Measurements from ENCODE around the gene SPAG7.

SPAG7 gene

DNA sequence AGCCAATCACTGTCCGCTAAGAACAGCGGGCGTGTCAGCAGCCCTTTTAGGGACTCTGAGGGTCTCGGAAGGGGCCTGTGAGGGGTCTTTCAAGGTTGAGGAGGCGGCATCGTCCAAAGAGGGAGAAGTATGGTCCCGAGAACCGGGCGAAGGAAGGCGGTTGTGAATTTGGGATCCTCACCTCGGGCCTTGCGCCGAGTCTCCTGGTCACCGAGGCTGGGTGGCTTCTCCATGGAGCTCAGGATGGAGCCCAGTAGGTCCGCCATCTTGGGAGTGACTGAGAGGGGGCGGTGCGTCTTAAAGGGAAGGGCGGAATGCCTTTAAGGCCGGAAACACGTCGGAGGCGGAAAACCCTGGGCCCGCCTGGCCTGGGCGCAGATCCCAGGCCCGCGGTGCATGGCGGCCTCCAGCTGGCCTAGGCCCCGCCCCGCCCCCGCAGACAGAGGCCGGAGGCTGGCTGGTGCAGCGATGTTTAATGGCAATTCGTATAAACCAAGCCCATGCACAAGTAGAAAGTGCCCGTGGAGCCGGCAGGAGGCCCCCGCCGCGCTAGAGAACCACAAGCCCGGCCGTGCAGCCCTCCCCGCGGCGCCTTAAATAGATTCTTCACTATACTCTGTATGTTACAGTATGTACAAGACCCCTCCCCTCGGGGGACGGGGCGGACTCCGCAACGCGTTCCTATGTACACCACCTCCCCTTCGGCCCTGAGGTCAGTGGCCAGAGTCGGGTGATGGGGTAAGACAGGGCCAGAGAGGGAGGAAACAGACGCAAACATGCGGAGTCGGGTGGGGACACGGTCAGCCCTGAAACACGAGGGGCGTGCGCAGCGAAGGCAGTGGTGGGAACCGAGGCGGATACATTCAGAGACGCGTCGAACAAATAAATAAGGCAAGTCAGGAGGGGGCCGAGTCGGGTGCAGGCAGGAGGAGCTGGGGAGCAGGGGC lies at the start of gene SPAG7 (continued):
- TF ChIP-seq, protein P1, sequence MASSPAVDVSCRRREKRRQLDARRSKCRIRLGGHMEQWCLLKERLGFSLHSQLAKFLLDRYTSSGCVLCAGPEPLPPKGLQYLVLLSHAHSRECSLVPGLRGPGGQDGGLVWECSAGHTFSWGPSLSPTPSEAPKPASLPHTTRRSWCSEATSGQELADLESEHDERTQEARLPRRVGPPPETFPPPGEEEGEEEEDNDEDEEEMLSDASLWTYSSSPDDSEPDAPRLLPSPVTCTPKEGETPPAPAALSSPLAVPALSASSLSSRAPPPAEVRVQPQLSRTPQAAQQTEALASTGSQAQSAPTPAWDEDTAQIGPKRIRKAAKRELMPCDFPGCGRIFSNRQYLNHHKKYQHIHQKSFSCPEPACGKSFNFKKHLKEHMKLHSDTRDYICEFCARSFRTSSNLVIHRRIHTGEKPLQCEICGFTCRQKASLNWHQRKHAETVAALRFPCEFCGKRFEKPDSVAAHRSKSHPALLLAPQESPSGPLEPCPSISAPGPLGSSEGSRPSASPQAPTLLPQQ (tag by site-specific recombination; IDR thresholded peaks at IDR 0.05): peak; percentile 98
- TF ChIP-seq YY2 (tag by site-specific recombination; IDR thresholded peaks at IDR 0.05): peak; percentile 98
- TF ChIP-seq ZNF621 (tag by site-specific recombination; IDR thresholded peaks at IDR 0.05): no peak
- TF ChIP-seq ZNF146 (tag by site-specific recombination; IDR thresholded peaks at IDR 0.05): no peak
- TF ChIP-seq ZNF664 (tag by site-specific recombination; IDR thresholded peaks at IDR 0.05): no peak
- TF ChIP-seq ZNF776 (tag by site-specific recombination; IDR thresholded peaks at IDR 0.05; ENCODE audit: borderline replicate concordance): no peak
- TF ChIP-seq ZNF600 (tag by site-specific recombination; IDR thresholded peaks at IDR 0.05): no peak
- TF ChIP-seq, protein P2, sequence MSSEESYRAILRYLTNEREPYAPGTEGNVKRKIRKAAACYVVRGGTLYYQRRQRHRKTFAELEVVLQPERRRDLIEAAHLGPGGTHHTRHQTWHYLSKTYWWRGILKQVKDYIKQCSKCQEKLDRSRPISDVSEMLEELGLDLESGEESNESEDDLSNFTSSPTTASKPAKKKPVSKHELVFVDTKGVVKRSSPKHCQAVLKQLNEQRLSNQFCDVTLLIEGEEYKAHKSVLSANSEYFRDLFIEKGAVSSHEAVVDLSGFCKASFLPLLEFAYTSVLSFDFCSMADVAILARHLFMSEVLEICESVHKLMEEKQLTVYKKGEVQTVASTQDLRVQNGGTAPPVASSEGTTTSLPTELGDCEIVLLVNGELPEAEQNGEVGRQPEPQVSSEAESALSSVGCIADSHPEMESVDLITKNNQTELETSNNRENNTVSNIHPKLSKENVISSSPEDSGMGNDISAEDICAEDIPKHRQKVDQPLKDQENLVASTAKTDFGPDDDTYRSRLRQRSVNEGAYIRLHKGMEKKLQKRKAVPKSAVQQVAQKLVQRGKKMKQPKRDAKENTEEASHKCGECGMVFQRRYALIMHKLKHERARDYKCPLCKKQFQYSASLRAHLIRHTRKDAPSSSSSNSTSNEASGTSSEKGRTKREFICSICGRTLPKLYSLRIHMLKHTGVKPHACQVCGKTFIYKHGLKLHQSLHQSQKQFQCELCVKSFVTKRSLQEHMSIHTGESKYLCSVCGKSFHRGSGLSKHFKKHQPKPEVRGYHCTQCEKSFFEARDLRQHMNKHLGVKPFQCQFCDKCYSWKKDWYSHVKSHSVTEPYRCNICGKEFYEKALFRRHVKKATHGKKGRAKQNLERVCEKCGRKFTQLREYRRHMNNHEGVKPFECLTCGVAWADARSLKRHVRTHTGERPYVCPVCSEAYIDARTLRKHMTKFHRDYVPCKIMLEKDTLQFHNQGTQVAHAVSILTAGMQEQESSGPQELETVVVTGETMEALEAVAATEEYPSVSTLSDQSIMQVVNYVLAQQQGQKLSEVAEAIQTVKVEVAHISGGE (tag by site-specific recombination; conservative IDR thresholded peaks at IDR 0.05; ENCODE audit: low read depth): peak; percentile 66; the same call in 1 of the 2 replicates
- peak; percentile 39; the same call in 1 of the 2 replicates for TF ChIP-seq GLIS2 (tag by site-specific recombination; IDR thresholded peaks at IDR 0.05)
- TF ChIP-seq ZNF311 (tag by site-specific recombination; IDR thresholded peaks at IDR 0.05; ENCODE audit: borderline replicate concordance): no peak
- TF ChIP-seq ZNF362 (tag by site-specific recombination; IDR thresholded peaks at IDR 0.05): no peak
- TF ChIP-seq SALL2 (tag by site-specific recombination; IDR thresholded peaks at IDR 0.05; ENCODE audit: borderline replicate concordance): no peak
- TF ChIP-seq ZNF624 (tag by site-specific recombination; IDR thresholded peaks at IDR 0.05): no peak
- TF ChIP-seq ZNF223 (tag by site-specific recombination; IDR thresholded peaks at IDR 0.05): no peak
- no peak for TF ChIP-seq ZFP3 (tag by site-specific recombination; IDR thresholded peaks at IDR 0.05; ENCODE audit: low read depth)
- TF ChIP-seq SETDB1 (IDR thresholded peaks at IDR 0.05; ENCODE audit: insufficient read length, low read length): peak; percentile 7
- 0 out of 2 replicates have a peak, but pooled peaks have one; percentile 10 for TF ChIP-seq REST (tag by site-specific recombination; IDR thresholded peaks at IDR 0.05)
- no peak for TF ChIP-seq ZNF704 (tag by site-specific recombination; IDR thresholded peaks at IDR 0.05)
- no peak for TF ChIP-seq ZNF549 (tag by site-specific recombination; IDR thresholded peaks at IDR 0.05)
- no peak for TF ChIP-seq SCRT1 (tag by site-specific recombination; IDR thresholded peaks at IDR 0.05; ENCODE audit: borderline replicate concordance)
- TF ChIP-seq SP7 (tag by site-specific recombination; IDR thresholded peaks at IDR 0.05): peak; percentile 64
- no peak for TF ChIP-seq ZNF558 (tag by site-specific recombination; IDR thresholded peaks at IDR 0.05)
- no peak for TF ChIP-seq ZNF10 (tag by site-specific recombination; IDR thresholded peaks at IDR 0.05)
- TF ChIP-seq KLF7 (tag by site-specific recombination; IDR thresholded peaks at IDR 0.05; ENCODE audit: borderline replicate concordance): peak; percentile 82; the same call in 1 of the 2 replicates
- TF ChIP-seq ZNF658 (tag by site-specific recombination; IDR thresholded peaks at IDR 0.05): no peak
- peak; percentile 71 for TF ChIP-seq ZNF629 (tag by site-specific recombination; IDR thresholded peaks at IDR 0.05)
- no peak for TF ChIP-seq ZBTB17 (tag by site-specific recombination; IDR thresholded peaks at IDR 0.05)
- no peak for TF ChIP-seq ZNF174 (tag by site-specific recombination; IDR thresholded peaks at IDR 0.05)
- TF ChIP-seq ZNF366 (tag by site-specific recombination; conservative IDR thresholded peaks at IDR 0.05): no peak
- no peak for TF ChIP-seq SCRT2 (tag by site-specific recombination; IDR thresholded peaks at IDR 0.05)
